HCEC 1CT (cell line): ENCODE measurements around the gene FOXF2.

Experiments used
- DNase-seq: peaks from one replicate; pipeline ENCODE4 v3.0.0-alpha.2; 2017

Gene FOXF2

DNA sequence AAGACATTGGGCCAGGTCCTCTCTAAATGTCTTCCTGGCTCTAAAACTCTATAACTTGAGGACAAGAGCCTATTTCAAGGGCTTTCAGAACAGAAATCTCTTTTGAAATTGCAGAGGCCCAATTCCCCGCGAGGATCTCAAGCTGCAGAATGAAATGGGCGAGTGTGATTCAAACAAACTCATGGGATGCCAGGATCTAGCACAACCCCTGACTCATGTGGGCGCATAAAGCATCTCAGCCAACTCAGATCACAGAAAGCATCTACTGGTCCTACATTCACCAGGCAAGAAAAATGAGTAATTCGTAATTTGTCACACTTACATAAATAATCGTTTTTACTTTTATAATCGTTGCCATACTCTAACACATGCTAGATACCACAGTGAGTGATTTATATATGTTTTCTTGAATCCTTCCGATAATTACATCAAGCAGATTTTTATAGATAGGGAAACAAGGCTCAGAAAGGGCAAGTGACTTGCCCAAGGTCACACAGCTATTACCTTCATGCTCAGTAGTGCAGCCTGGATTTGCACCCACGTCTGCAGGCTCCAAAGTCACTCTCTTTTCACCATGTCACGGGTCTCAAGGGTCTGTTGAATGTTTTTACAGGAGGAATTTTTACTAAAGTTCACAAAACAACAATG lies 26.2 kb downstream of the FOXF2 start:
- DNase-seq = no peak

GRCh38 chr6:1416191-1416760 lies 26.9 kb downstream of the FOXF2 start:
- no peak for DNase-seq

DNA sequence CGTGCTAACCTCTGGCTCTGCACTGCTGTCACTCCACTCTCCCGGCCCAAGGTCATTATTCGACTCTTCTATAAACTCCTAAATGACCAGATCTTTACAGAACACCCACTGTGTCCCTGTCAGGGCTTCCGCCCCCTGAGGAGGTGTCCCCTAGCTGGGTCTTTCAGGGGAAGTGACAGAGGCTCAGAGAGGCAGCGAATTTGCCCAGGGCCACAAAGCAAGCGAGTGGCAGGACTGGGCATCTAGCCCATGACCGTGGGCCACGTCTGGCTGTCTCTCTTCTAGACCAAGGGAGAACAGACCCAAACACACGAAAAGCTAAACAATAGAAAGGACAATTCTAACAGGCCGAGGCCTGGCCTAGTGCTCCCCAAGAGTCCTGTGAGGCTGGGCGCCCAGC lies 27.4 kb downstream of the FOXF2 start:
- DNase-seq = no peak

- no peak for DNase-seq
These were observed 28.3 kb downstream of the FOXF2 start for GRCh38 chr6:1417718-1418117.

DNA sequence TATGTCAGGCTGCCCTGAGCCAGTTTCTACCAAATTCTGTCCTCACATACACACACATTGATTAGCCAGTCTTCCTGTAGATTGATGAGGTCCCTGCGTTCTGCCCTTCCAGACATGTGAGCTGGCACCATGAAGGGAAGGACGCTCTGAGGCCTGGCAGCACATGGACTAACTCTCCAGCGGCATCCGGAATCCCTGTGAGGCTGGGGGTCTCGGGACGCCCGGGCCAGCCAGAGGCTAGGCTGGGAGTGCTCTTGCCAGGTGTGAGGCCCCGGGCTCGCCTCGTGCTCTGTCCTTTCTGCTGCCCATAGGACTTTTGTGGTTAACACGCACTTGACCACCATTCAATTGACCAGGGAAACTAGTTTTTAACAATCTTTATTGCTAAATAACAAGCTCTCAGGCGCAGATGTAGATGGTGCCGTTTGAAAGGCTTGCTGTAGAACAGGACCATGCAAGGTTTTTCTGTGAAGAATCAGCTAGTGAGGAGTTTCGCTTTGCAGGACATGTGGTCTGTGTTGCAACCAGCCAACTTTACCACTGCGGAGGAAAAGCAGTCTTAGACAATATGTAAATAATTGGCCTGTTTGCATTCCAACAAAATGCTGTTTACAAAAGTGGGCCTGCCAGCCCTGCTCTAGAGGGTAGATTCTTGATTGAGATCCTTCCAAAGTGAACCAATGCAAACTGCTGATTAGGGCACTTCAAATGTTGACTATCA lies 29.3 kb downstream of the FOXF2 start:
- no peak for DNase-seq

DNA sequence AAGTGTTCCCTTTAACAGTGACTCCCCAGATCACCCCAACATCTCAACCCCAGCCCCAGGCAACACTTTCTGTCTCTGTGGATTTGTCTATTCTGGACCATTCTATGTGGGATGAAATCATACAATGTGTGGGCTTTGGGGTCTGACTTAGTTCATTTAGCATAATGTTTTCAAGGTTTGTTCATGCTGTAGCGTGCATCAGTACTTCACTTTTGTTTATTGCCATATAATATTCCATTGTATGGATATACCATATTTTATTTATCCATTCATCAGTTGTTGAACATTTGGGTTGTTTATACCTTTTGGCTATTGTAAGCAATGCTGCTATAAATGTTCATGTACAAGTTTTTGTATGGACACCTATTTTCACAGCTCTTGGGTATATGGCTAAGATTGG lies 31.0 kb downstream of the FOXF2 start:
- DNase-seq = no peak

GRCh38 chr6:1422290-1422689 lies 32.9 kb downstream of the FOXF2 start:
- DNase-seq = no peak

GRCh38 chr6:1423578-1423977 lies 34.2 kb downstream of the FOXF2 start:
- DNase-seq = peak; percentile 2

GRCh38 chr6:1424306-1424927 lies 35.0 kb downstream of the FOXF2 start:
- peak; percentile 40 for DNase-seq

DNA sequence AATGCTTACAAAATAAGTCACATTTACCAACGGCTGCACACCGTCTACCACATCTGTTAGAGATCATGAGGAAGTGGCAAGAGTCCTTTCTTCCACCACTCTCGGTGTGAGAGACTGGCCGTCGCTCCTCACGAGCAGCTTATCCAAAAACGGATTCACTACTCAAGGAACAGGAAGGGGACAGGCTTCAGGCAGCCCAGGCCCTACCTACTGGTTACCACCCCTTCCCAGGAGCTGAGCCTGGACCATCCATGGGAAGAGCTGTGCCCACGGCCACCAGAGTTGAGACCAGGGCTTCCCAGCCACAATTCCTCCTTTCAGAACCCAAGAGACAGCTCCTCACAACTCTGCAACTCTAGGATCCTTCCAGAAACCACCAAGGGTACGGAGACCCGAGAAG lies 37.0 kb downstream of the FOXF2 start:
- DNase-seq = no peak

GRCh38 chr6:1435806-1436205 lies 46.4 kb downstream of the FOXF2 start:
- no peak for DNase-seq

- peak; percentile 51 for DNase-seq
These were observed 47.2 kb downstream of the FOXF2 start for GRCh38 chr6:1436334-1437306.

GRCh38 chr6:1437553-1438406 lies 48.4 kb downstream of the FOXF2 start:
- DNase-seq = no peak

DNA sequence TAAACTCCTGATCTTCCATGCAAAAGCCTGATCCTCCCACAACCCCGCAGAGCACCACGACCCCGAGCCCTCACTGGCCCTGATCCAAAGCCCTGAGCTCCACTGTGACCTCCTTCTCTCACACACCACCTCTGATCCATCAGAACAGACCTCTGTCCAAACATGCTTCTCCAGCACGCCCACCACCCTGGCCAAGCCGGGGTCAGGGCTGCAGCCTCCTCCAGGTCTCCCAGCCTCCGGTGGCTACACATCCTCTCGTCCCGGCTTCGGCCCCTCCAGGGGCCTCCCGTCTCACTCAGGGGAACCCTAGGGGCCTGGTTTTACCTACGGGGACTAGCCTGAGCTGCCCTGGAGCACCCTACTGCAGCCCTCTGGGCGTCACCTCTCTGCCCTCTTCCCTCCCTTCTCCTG lies 49.1 kb downstream of the FOXF2 start:
- no peak for DNase-seq

- no peak for DNase-seq
These were observed 50.0 kb downstream of the FOXF2 start for GRCh38 chr6:1439349-1439748.

DNA sequence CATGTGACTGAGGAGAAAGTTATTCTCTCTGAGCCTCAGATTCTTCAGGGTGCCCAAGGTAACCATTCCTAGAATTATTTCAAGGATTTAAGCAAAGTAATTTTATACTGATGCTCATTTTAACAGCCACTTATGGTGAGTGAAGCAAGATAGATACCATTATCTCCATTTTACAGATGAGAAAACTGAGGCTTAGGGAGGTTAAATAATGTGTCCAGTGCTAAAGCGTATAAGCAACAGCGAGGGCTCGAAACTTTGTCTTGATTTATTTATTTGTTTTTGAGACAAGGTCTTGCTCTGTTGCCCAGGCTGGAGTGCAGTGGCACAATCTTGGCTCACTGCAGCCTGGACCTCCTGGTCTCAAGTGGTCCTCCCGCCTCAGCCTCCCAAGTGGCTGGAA lies 53.6 kb downstream of the FOXF2 start:
- DNase-seq = no peak
